Measurements from ENCODE around the gene LDHAL6A. TPM values are rescaled to one million over a fixed set of nuclear protein-coding genes. Genes with fewer than 3 reads are reported as not detected.

Gene LDHAL6A
- total RNA-seq, 1 experiment from 2014 or later: not detected

GRCh38 chr11:18449251-18449650, 6.4 kb upstream of the LDHAL6A start:
- Mint-ChIP-seq H3K9me3 (no peaks in the 10 kb centered on the region), H3K36me3 (no peaks in the 10 kb centered on the region), H3K4me3 (no peak overlapping the region), H3K27ac (no peak overlapping the region), H3K4me1 (no peaks in the 10 kb centered on the region), H3K27me3 (ENCODE audit: low read depth) (no peaks in the 10 kb centered on the region)
- ATAC-seq (no peak), DNase-seq (ENCODE audit: low spot score) (no peak)
- POLR2A ChIA-PET: no interaction called here
- CTCF ChIA-PET: interaction anchor here (1.3 kb wide), 1 partner anchor 53 kb away, joined by 4 read pairs; no protein-coding TSS in a partner anchor
- TF ChIP-seq NR3C1 (CRISPR knock-in tag; conservative IDR thresholded peaks at IDR 0.05; ENCODE audit: low read depth): no peak
- no peak for TF ChIP-seq TP53 (CRISPR knock-in tag; IDR thresholded peaks at IDR 0.05)
- no peak for TF ChIP-seq ZNF671 (CRISPR knock-in tag; IDR thresholded peaks at IDR 0.05)
- TF ChIP-seq ZMAT4 (CRISPR knock-in tag; IDR thresholded peaks at IDR 0.05): no peak
- no peak for TF ChIP-seq CREB1 (CRISPR knock-in tag; IDR thresholded peaks at IDR 0.05)
- TF ChIP-seq GRHL2 (CRISPR knock-in tag; IDR thresholded peaks at IDR 0.05; ENCODE audit: insufficient replicate concordance, severe bottlenecking): no peak
- no peak for TF ChIP-seq ATF1 (CRISPR knock-in tag; IDR thresholded peaks at IDR 0.05)

- ATAC-seq (no peak), DNase-seq (ENCODE audit: low spot score) (no peak)
- TF ChIP-seq AR (CRISPR knock-in tag; IDR thresholded peaks at IDR 0.05): no peak
- TF ChIP-seq ZNF219 (CRISPR knock-in tag; IDR thresholded peaks at IDR 0.05; ENCODE audit: borderline replicate concordance): no peak
- no peak for TF ChIP-seq SP1 (CRISPR knock-in tag; conservative IDR thresholded peaks at IDR 0.05)
- TF ChIP-seq E2F5 (CRISPR knock-in tag; IDR thresholded peaks at IDR 0.05): no peak
- TF ChIP-seq NR1H2 (CRISPR knock-in tag; IDR thresholded peaks at IDR 0.05): no peak
- no peak for TF ChIP-seq CBFB (CRISPR knock-in tag; IDR thresholded peaks at IDR 0.05; ENCODE audit: low read depth)
- no peak for TF ChIP-seq ZNF425 (CRISPR knock-in tag; conservative IDR thresholded peaks at IDR 0.05)
- no peak for TF ChIP-seq TEAD1 (CRISPR knock-in tag; IDR thresholded peaks at IDR 0.05)
- TF ChIP-seq ZBTB43 (CRISPR knock-in tag; IDR thresholded peaks at IDR 0.05): no peak
- TF ChIP-seq MAX (CRISPR knock-in tag; IDR thresholded peaks at IDR 0.05): no peak
- no peak for TF ChIP-seq ZNF671 (CRISPR knock-in tag; IDR thresholded peaks at IDR 0.05)
- TF ChIP-seq ESRRA (CRISPR knock-in tag; IDR thresholded peaks at IDR 0.05; ENCODE audit: borderline replicate concordance): no peak
- no peak for TF ChIP-seq NFE2L1 (CRISPR knock-in tag; IDR thresholded peaks at IDR 0.05)
- no peak for TF ChIP-seq ELF4 (CRISPR knock-in tag; IDR thresholded peaks at IDR 0.05; ENCODE audit: low read depth)
- no peak for TF ChIP-seq JAZF1 (CRISPR knock-in tag; IDR thresholded peaks at IDR 0.05)
- no peak overlapping the region for H3K27ac Mint-ChIP-seq
- CTCF ChIA-PET: interaction anchor here (2.0 kb wide), 1 partner anchor 43 kb away, joined by 5 read pairs; no protein-coding TSS in a partner anchor
- no peaks in the 10 kb centered on the region for H3K36me3 Mint-ChIP-seq
- H3K4me1 Mint-ChIP-seq: no peaks in the 10 kb centered on the region
- POLR2A ChIA-PET: no interaction called here
- no peak overlapping the region for H3K4me3 Mint-ChIP-seq
- H3K27me3 Mint-ChIP-seq (ENCODE audit: low read depth): peaks cover 13% of the 10 kb centered on the region
- no peaks in the 10 kb centered on the region for H3K9me3 Mint-ChIP-seq
These were observed 2.7 kb upstream of the LDHAL6A start for GRCh38 chr11:18452927-18453326.

Measured in WTC11 (cell line).